CD4-positive, alpha-beta T cell treated with Interleukin-4 for 1 hour (primary cell): Measurements from ENCODE around the gene PPP1R12B.
"Not testable (repeated sequence)": the region's sequence is repeated elsewhere in the genome, so short reads cannot be mapped to it uniquely, and the experiment has no call there.

Experiments used
- DNase-seq, 2 donors: peaks; one replicate each; pipeline ENCODE4 v3.0.0-alpha.2; 2020 to 2022

Gene PPP1R12B

DNA sequence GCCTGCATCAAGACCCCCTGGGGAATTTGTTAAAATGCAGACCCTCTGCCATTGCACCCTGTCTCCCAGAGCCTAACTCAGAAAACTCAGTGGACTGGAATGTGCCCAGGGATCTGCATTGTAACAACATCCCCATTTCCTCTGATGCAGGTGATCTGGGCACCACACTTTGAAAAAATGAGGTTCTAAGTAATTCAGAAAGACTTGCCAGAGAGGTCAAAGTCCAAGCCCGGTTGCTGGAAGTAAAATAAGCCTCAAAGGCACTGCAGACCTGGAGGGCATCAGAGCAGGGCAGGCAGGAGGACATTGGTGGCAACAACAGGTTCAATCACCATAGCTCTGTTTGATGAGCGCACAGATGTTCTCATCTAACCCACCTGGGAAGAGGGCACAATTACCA is 271.0 kb downstream of the PPP1R12B start:
- no peak for DNase-seq

DNA sequence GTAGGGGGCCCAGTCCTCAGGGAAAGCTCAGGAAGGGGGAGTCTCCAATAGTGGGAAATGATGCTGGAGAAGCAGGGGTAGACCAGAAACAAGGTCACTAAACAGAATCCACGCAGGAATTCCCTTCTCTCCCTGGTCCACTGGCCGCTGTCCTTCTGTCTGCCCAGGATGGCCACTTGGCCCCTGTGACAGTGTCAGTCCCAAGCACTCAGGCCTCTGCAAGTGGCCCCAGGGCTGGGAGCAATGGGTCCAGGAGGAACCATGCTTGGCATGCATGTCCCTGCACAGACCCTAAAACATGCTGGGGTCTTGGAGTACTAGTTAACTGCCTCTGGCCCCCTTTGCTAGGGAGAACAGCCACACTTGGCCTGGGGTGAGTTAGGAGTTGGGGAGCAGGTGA is 271.5 kb downstream of the PPP1R12B start:
- DNase-seq, result not testable (repeated sequence)

DNA sequence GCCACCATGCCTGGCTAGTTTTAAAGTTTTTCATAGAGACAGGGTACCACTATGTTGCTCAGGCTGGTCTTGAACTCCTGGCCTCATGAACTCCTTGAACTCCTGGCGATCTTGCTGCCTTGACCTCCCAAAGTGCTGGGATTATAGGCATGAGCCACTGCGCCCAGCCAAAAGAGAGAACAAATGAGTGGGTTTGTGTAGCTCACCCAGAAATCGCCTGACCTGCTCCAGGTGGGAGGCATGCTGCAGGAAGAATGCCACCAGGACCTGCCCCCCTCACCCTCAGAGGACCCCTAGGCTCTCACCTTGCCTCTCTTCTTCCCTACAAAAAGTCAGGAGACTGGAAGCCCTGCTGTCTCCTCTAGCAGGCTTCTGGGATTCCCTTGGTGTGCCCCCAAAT is 272.9 kb downstream of the PPP1R12B start:
- no peak for DNase-seq

DNA sequence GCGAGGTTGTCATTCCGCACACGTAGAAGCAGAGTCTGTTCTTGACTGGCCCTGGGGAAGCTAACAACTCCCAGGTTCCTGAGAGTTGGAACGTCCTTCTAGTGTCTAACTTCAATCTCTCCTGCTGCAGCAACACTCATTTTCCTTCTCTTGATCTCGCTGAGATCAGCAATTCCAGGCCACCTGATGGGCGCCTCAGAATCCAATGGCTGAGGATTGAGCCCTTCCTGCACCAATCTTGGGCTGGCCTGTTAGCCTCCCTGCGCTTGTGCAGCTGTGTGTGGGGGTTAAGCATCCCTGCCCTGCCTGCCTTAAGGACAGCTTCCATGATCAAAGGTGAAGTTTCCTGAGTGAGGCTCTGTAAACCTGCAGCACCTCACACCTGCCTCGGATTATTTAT is 273.9 kb downstream of the PPP1R12B start:
- no peak for DNase-seq

DNA sequence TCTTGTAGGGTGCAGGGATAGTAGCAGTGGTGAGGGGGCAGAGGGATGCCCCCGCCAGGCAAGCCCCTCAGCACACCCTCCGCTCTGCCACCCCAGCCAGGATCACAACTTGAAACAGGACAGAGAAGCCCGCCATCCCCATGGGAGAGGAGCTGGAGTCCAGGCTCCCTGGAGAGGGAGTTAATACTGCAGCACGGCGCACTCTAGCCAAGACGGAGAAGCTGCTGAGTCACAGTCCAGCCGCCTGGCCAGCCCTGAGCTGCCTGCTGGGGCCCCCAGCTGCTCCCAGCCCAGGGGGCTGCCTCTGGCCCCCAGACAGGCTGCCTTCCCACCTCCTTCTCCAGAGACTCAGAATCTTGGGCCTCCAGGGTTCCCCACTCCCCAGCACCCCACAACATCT is 274.6 kb downstream of the PPP1R12B start:
- DNase-seq, result no peak

DNA sequence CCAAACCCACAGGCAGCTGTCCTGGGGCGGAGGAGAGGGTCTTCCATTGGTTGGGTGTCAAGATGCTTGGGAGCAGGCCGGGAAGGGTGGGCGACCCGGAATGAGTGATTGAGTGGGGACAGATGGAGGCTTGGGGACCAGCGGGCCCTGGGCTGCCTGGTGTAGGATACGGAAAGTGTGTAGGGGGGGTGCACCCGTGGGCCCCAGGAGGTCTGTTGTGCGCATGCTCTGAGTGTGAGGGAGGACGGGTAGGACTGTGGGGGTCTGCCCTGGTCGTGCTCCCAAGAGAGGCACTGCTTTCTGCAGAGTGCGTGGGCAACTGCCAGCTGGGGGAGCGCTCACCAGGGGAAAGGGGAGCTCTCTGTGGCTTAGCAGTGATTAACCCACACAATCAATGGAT is 275.0 kb downstream of the PPP1R12B start:
- not testable (repeated sequence) for DNase-seq

DNA sequence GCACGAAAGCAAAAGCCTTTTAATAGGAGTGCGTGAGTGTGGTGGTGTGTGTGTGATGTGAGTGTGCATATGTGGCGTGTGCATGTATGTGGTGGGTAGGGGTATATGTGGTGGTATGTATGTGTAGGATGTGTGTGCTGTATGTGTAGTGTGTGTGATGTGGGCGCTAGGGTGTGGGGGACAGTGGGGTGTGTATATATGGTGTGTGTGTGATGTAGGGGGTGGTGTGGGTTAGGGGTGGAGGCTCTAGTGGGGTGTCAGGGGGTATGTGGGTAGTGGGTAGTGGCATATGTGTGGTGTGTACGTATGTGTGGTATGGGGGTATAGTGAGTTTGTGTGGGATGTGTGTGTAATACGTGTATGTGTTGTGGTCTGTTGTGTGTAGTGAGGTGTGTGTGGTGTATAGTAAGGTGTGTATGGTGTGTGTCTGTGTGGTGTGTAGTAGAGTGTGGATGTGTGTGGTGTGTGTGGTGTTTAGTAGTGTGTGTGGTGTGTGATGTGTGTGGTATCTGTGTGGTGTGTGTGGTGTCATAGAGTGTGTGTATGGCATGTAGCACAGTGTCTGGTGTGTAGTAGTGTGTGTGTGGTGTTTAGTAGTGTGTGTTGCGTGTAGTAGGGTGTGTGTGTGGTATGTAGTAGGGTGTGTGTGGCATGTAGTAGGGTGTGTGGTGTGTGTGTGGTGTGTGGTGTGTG is 275.7 kb downstream of the PPP1R12B start:
- DNase-seq, result no peak

DNA sequence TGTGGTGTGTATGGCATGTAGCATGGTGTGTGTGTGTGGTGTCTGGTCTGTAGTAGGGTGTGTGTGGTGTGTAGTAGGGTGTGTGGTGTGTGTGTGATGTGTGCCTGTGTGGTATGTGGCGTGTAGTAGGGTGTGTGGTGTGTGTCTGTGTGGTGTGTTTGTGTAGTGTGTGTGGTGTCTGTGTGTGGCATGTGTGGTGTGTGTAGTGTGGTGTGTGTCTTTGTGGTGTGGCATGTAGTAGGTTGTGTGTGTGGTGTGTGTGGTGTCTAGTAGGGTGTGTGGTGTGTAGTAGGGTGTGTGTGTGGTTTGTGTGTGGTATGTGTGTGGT is 276.2 kb downstream of the PPP1R12B start:
- DNase-seq, result peak in 1 of 2 donors; percentile 11

DNA sequence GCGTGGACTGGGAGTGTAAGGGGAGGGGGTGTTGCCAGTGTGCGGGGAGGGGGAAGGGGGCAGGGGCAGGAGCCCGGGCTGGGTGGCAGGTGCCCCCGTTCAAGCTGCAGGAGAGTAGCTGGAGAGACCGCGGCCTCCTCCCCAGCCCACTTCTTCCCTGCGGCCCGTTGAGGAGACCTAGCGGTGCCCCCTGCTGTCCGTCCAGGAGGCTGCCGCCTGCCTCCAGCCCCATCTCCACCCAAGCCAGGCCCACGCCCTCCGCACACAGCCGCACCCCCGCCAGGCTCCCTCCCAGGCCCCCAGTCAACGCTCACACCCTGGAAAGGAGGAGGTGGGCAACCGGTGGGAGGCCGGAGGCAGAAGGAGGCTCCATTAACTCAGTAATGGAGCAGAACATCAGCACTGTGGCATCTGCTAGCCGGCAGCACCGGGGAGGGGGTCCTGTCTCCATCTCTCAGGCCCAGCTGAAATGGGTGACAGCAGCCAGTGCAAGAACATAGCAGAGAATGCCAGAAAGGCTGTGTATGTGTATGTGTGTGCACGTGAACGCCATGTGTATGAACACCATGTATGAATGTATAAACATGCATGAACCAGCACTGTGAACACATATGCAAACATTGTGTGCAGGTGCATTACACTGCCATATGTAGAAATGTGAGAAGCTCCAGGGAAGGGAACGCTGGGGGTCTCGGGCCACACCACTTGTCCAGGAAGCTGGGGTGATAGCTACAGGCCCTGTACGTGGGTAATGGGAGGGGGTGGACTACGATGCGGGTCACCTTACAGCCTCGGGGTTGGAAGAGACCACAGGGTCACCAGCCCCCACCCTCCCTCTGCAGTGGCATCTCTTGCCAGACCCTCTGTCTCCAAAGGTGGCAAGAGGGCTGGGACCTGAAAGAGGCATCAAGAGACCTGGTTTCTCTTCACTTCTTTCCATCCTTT is 277.2 kb downstream of the PPP1R12B start:
- DNase-seq, result peak; percentile 57 to 64

DNA sequence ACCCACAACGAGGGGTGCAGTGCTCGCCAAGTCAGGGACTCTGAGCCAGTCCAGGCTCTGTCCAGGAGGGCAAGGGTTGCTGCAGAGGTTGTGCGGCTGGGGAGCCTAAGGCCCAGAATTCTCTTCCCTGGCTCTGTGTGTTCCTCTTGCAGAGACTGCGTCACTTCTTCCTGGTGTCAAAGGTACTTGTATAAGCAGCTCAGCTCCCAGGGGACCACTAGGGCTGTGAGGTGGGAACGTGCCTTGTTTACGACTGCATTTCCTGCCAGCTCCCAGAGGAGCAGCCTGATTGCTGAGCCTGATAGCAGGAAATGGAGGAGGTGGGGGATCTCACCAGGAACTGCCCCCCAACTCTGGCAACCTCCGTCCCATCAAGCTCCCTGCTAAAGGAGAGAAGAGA is 278.5 kb downstream of the PPP1R12B start:
- peak in 1 of 2 donors; percentile 20 for DNase-seq

DNA sequence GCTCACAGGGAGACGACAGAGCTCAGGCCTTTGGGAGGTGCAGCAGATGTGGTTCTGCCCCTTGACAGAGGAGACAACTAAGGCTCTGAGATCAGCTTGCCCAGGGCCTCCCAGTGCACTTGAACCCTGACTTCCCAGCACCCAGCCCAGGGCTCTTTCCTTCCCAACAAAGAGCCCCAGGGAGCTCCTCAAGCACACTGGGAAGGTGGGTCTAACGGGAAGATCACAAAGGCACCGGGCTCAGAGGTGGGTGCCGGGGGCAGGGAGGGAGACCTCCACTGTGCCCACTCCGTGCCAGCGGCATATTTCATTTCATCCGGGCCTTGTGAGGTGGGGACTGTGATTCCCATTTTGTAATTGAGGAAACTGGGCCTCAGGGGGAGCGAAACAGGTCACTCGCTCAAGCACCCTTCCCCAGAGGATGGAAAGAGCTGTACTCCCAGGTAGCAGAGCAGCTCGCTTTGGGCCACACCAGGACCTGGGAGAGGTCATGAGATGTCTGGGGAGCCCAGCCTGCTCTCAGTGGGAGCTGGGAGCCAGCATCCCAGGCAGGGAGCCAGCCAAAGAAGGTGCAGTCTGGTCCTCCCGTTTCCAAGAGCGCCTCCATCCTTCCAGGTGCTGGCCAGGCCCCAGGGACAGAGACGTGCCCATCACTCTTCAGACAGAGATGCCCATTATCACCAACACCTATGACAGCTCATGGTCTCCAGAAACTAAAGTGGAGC is 279.5 kb downstream of the PPP1R12B start:
- DNase-seq, result no peak

DNA sequence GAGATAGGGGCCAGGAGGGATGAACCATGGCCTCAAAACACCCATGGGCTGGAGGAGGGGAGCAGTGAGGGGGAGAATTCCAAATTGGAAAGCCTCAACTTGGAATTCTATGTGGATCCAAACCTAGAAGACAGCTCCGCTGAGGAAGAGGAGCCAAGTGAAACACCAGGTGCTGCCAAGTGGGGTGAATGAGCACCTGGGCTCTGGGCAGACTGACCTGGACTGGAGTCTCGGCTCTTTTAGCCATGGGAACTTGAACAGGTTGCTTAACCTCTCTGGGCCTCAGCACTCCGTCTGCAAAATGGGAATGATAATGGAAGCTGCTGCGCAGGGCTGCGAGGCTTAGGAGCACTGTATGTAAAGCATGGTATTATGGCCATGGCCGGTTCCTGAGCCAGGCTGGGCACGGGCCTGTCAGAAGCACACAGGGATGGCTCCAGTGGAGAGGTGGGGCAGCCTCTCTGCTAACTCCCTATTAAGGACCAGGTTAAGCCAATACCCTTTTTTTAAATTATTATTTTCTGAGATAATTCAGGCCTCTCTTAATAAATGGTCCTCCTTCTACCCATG is 280.2 kb downstream of the PPP1R12B start:
- DNase-seq, result no peak

DNA sequence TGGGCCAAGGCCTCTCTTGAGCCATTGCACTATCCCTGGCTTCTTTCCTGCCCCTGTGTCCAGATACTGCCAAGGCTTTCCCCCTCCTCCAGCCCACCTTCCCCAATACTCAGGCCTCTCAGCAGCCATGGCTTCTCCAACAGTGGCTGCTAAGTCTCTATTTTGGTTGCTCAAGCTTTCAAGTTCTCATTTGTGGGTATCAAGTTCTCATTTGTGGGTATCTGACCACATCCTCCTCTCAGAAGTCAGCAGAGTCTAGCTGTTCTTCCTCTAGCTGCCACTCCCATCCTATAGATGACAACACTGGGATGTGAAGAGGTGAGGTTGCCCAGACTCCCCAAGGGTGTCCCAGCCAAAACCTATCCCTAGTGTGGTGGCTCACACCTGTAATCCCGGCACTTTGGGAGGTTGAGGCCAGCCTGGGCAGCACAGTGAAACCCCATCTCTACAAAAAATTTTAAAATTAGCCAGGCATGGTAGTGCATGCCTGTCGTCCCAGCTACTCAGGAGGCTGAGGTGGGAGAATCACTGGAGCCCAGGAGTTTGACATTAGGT is 280.8 kb downstream of the PPP1R12B start:
- peak; percentile 43 to 76 for DNase-seq

DNA sequence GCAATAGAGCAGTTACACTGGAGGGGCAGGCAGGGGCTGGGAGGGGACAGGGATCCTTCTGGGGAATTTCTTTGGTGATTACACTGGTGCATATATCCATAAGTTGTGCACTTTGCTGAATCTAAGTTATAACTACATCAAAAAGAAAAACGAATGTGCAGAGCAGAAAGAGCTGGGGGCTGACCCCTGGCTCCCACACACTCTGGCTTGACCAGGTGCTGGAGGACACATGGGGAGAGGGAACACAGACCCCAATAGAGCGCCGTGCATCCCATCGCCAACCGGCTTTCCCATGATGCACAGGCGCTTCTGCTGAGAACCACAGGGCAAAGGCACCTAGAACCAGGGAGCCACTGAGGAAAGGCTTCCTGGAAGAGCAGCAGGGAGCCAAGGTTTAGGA is 281.6 kb downstream of the PPP1R12B start:
- not testable (repeated sequence) for DNase-seq

DNA sequence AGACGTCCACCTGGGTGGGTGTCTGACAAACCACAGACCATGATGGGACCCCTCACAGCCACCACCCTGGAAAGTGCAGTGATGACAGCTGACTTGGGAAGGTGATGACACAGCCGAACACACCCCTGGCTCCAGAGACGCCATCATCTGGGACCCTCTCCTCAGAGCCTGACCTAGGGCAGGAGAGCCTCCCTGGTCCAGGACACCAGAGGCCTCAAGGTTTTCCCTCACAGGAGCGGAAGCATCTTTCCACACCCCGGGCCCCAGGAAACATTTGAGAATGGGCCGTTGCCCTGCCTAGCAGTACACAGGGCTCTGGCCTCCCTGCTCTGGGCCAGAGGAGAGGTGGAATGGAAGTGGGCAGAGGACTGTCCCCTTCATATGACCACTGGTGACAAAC is 282.0 kb downstream of the PPP1R12B start:
- no peak for DNase-seq

DNA sequence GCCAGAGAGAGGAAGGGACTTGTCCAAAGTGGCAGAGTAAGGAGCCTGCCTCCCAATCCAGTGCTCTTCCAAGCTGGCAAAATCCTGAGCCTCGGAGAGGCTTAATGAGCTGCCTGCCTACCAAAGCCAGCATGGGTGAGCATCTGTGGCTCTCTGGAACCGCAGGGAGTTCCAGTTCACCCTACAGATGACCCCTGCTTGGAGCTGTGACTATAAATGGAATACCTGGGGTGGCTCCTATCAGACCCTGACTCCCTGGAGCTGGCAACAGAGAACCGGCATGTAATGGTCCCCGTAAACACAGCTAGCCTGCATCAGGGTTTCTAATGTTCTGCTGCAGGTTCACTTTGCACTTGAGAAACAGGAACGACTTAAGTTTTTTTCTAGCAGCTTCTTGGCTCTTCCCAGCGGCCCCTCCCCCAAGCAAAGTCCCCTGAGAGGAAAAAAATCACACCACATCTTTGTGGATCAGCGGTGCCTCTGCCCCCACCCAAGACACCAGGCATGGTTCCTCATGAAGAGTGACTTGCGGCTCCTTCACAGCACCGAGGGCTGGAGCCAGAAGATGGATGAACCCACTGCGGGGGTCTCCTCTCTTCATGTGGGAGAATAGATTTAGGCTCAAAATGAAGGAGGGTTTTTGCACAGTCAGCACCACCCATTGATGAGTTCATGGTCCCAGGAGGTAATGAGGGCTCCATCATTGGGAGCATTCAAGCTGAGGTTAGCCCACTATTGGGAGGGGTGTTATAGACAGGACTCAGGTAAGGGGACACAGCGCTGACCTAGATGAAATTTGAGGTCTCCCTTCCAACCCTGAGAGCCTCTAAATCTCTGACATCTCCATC is 282.8 kb downstream of the PPP1R12B start:
- no peak for DNase-seq

DNA sequence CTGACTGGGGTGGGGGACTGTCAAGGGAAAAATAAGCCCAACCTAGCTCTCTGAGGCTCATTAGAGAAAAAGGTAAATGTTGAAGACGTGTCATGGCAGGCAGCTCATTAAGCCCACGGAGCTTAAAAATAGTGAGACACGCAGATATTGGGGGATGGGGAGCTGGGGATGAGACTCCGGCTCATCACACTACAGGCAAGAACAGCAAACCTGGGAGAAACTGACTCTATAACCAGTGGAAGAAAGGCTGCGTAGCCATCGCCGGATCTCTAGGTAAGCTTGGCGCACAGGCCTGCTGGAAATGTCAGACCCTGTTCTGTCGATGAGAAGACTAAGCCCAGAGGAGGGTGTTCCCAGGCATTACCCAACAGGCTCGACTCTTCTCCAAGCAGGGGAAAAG is 283.7 kb downstream of the PPP1R12B start:
- no peak for DNase-seq

DNA sequence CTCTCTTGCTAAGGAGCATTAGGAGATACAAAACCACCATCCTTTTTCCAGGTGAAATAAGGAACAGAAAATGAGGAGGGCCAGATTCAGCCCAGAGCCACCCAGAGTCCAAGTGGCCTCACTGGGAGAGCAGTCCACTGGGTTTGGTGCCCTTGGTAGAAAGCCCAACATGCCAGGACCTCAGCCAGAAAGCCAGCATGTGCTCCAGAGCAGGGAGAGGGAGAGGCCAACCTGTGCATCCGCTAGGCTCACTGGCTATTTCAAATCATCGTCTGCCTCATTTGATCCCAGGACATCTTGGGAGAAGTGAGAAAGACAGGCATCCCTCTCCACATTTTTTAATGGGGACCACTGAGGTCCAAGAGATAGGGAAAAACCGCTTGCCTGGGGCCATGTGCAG is 287.7 kb downstream of the PPP1R12B start:
- DNase-seq, result not testable (repeated sequence)

DNA sequence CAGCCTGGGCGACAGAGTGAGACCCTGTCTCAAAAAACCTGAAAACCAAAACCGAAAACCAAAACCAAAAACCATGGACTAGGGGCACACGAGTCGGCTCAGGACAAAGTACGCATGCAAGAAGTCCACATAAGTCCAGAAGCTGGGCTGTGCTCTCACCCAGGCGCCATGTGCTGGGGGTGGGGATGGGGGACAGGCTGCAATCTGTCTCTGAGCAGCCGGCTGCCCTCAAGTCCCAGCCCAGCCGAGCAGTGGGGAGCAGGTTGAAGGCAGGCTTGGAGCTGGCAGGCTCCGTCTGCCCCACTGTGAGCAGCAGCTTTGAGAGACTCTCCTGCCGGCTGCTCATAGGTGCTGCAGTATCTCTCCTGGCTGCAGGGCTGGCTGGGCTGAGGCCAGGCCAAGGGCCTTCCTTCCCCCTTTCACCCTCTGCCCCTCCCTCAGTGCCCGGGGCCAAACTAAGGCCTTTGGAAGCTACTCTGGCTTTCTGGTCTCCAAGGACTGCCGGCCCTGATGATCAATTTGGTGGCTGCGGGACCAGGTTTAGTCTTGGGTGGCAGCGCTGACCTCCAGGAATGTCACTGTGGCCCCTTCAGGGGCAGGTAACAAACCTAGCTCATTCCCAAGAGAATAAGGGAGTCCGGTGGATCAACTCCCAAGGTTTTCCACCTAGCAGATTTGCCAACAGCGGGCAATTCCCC is 289.0 kb downstream of the PPP1R12B start:
- not testable (repeated sequence) for DNase-seq

DNA sequence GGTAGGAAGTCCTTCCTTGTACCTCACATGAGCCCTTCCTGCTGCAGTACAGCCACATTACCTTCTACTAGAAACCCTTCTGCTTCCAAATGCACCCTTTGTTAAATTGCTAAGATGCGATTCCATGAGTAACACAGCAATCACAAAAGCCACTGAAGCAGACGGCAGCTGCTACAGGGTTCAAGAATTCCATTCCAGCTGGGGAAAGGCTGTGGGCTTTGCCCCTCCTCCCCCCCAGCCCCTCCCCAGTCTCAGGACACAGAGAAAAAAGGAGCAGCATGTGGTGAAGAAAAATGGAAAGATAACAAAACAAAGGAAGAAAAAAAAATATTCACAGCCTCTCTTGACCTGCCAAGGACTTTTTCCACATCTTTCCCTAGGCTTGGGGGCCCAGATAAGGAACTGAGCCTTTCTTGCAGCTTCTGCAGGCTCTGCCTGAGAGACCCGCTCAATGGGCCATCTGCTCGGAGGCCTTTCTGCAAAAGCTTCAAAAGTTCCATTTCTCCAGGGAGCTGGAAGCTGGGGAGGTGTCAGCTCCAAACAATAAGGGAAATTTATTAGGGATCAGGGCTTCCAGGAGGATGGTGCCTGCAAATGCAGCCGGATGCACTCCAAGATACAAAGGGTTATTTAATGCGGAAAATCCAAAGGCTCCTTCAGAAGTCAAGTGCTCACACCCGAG is 289.7 kb downstream of the PPP1R12B start:
- DNase-seq, result no peak
